HepG2 (cell line): Measurements from ENCODE around the gene ACYP2.

ENCODE experiments used
- HDAC6 ChIP-seq: fragments of 200-600 bp; sonication (generic); IDR thresholded peaks from 2 replicates; pipeline ENCODE4 v1.7.0; 2017; ENCODE audit warnings: mild to moderate bottlenecking, antibody characterized with exemption, low read length, low read depth
- RAD51 ChIP-seq: fragments of 450-650 bp; IDR thresholded peaks from 2 replicates; pipeline ENCODE4 v1.6.1; 2016; ENCODE audit warnings: borderline replicate concordance
- RARG ChIP-seq: sonication (generic); formaldehyde crosslinking; IDR thresholded peaks from 2 replicates; pipeline ENCODE4 v1.4.0; 2020; ENCODE audit warnings: low read depth, mild to moderate bottlenecking, missing genetic modification reagents
- ZNF234 ChIP-seq: sonication (generic); formaldehyde crosslinking; conservative IDR thresholded peaks from 2 replicates; pipeline ENCODE4 v1.5.1; 2020; ENCODE audit warnings: mild to moderate bottlenecking, missing genetic modification reagents
- ZSCAN30 ChIP-seq: sonication (generic); formaldehyde crosslinking; IDR thresholded peaks from 2 replicates; pipeline ENCODE4 v1.5.0; 2020; ENCODE audit warnings: mild to moderate bottlenecking, missing genetic modification reagents
- TF ChIP-seq, protein P1 (sequence below): sonication (generic); formaldehyde crosslinking; IDR thresholded peaks from 2 replicates; pipeline ENCODE4 v1.8.0; 2022; ENCODE audit warnings: low read depth, missing genetic modification reagents
- TF ChIP-seq, protein P2 (sequence below): sonication (generic); formaldehyde crosslinking; IDR thresholded peaks from 2 replicates; pipeline ENCODE4 v1.5.1; 2020; ENCODE audit warnings: missing genetic modification reagents, mild to moderate bottlenecking, borderline replicate concordance
- TF ChIP-seq, protein P3 (sequence below), 2 experiments: IDR thresholded peaks; 2 replicates each; pipeline ENCODE4 v1.6.1; 2011 to 2012; ENCODE audit warnings: low read length in 2 of 2, borderline replicate concordance in 1 of 2, low read depth in 1 of 2, mild to moderate bottlenecking in 1 of 2, moderate library complexity in 1 of 2
- TF ChIP-seq, protein P4 (sequence below): sonication (generic); formaldehyde crosslinking; IDR thresholded peaks from 2 replicates; pipeline ENCODE4 v1.4.0; 2020; ENCODE audit warnings: missing genetic modification reagents
- TF ChIP-seq, protein P5 (sequence below): sonication (generic); formaldehyde crosslinking; IDR thresholded peaks from 2 replicates; pipeline ENCODE4 v1.5.0; 2020; ENCODE audit warnings: missing genetic modification reagents
- TF ChIP-seq, protein P6 (sequence below): sonication (generic); formaldehyde crosslinking; IDR thresholded peaks from 2 replicates; pipeline ENCODE4 v1.4.0; 2020; ENCODE audit warnings: missing genetic modification reagents
- TF ChIP-seq, protein P7 (sequence below): sonication (generic); formaldehyde crosslinking; IDR thresholded peaks from 2 replicates; pipeline ENCODE4 v1.5.0; 2020; ENCODE audit warnings: missing genetic modification reagents, mild to moderate bottlenecking, borderline replicate concordance

DNA sequence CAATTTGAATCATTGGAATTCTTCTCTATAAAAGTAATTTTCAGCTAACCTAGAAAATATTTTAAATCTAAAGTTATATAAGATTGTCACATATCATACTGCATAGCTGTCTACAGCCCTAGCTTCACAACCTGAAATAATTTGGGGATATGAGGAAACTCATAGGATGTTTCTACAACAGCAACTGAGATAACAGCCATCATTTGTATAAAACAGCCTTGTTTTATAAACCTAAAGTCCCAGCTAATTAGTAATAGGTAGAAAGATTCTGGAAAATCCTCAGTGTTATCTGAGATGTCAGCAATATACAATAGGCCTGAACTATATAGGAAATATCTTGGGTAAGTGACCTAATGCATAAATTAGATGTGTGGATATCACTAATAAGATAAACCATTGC, 188.2 kb downstream of the ACYP2 start:
- TF ChIP-seq, protein P1, sequence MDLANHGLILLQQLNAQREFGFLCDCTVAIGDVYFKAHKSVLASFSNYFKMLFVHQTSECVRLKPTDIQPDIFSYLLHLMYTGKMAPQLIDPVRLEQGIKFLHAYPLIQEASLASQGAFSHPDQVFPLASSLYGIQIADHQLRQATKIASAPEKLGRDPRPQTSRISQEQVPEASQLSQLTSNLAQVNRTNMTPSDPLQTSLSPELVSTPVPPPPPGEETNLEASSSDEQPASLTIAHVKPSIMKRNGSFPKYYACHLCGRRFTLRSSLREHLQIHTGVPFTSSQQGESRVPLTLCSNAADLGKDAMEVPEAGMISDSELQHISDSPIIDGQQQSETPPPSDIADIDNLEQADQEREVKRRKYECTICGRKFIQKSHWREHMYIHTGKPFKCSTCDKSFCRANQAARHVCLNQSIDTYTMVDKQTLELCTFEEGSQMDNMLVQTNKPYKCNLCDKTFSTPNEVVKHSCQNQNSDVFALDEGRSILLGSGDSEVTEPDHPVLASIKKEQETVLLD (CRISPR knock-in tag): no peak
- TF ChIP-seq ZNF234 (CRISPR knock-in tag) (no peak), ZSCAN30 (CRISPR knock-in tag) (no peak), RARG (CRISPR knock-in tag) (no peak), HDAC6 (no peak), RAD51 (no peak)
- TF ChIP-seq, protein P2, sequence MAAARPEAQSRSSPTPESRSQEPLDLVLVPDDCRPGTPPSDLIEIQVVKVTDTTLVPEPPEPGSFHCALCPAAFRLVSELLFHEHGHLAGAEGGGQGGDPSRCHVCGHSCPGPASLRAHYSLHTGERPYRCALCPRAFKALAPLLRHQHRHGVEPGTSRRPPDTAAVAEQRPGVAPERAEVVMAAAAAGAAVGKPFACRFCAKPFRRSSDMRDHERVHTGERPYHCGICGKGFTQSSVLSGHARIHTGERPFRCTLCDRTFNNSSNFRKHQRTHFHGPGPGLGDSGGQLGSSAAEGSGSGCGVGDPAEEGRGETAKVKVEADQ (CRISPR knock-in tag): no peak
- TF ChIP-seq, protein P3, sequence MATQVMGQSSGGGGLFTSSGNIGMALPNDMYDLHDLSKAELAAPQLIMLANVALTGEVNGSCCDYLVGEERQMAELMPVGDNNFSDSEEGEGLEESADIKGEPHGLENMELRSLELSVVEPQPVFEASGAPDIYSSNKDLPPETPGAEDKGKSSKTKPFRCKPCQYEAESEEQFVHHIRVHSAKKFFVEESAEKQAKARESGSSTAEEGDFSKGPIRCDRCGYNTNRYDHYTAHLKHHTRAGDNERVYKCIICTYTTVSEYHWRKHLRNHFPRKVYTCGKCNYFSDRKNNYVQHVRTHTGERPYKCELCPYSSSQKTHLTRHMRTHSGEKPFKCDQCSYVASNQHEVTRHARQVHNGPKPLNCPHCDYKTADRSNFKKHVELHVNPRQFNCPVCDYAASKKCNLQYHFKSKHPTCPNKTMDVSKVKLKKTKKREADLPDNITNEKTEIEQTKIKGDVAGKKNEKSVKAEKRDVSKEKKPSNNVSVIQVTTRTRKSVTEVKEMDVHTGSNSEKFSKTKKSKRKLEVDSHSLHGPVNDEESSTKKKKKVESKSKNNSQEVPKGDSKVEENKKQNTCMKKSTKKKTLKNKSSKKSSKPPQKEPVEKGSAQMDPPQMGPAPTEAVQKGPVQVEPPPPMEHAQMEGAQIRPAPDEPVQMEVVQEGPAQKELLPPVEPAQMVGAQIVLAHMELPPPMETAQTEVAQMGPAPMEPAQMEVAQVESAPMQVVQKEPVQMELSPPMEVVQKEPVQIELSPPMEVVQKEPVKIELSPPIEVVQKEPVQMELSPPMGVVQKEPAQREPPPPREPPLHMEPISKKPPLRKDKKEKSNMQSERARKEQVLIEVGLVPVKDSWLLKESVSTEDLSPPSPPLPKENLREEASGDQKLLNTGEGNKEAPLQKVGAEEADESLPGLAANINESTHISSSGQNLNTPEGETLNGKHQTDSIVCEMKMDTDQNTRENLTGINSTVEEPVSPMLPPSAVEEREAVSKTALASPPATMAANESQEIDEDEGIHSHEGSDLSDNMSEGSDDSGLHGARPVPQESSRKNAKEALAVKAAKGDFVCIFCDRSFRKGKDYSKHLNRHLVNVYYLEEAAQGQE (IDR thresholded peaks at IDR 0.05; ENCODE audit: borderline replicate concordance in 1 of 2, low read depth in 1 of 2, low read length in 2 of 2): no peak
- TF ChIP-seq, protein P4, sequence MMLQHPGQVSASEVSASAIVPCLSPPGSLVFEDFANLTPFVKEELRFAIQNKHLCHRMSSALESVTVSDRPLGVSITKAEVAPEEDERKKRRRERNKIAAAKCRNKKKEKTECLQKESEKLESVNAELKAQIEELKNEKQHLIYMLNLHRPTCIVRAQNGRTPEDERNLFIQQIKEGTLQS: no peak
- TF ChIP-seq, protein P5, sequence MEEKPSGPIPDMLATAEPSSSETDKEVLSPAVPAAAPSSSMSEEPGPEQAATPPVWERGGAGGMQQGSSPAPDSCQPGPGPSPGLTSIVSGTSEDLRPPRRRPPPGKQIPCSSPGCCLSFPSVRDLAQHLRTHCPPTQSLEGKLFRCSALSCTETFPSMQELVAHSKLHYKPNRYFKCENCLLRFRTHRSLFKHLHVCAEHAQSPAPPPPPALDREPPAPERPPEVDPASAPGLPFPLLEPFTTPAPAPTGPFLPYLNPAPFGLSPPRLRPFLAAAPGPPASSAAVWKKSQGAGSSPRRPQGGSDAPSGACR: no peak
- TF ChIP-seq, protein P6, sequence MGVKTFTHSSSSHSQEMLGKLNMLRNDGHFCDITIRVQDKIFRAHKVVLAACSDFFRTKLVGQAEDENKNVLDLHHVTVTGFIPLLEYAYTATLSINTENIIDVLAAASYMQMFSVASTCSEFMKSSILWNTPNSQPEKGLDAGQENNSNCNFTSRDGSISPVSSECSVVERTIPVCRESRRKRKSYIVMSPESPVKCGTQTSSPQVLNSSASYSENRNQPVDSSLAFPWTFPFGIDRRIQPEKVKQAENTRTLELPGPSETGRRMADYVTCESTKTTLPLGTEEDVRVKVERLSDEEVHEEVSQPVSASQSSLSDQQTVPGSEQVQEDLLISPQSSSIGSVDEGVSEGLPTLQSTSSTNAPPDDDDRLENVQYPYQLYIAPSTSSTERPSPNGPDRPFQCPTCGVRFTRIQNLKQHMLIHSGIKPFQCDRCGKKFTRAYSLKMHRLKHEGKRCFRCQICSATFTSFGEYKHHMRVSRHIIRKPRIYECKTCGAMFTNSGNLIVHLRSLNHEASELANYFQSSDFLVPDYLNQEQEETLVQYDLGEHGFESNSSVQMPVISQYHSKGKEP: no peak
- TF ChIP-seq, protein P7, sequence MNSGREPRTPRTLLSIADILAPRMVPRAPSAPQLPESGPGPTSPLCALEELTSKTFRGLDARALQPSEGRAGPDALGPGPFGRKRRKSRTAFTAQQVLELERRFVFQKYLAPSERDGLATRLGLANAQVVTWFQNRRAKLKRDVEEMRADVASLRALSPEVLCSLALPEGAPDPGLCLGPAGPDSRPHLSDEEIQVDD (CRISPR knock-in tag): no peak
